Naive thymus-derived CD4-positive, alpha-beta T cell (primary cell): ENCODE measurements around the gene CBL. TPM values are rescaled to one million over a fixed set of nuclear protein-coding genes. Genes with fewer than 3 reads are reported as not detected.
"Not testable (repeated sequence)": the region's sequence is repeated elsewhere in the genome, so short reads cannot be mapped to it uniquely, and the experiment has no call there.

Source experiments
- ATAC-seq: fragments of 150-1000 bp; cut with Tn5 transposase; 2 replicates; pipeline ENCODE4 v1.10.0; 2021; ENCODE audit warnings: mild to moderate bottlenecking, moderate library complexity
- CTCF ChIA-PET: fragments of 350-600 bp; sonication (Branson Sonifier 250); formaldehyde crosslinking; loops from one replicate; lab custom pipeline; 2021; ENCODE audit warnings: antibody characterized with exemption; lab: Charles Lee
- POLR2A ChIA-PET: fragments of 350-600 bp; sonication (Branson Sonifier 250); formaldehyde crosslinking; loops from one replicate; lab custom pipeline; 2021; ENCODE audit warnings: antibody characterized with exemption, inconsistent platforms; lab: Charles Lee
- DNase-seq, 9 donors: peaks; one replicate each; pipeline versions ENCODE4 v3.0.0 to v3.0.0-alpha.2; 2020 to 2022; ENCODE audit warnings: mixed read lengths in 1 of 9
- H3K27ac ChIP-seq: one replicate; pipeline ENCODE4 v1.7.0; 2013; ENCODE audit warnings: mild to moderate bottlenecking, low read depth, low read length, moderate library complexity
- H3K27me3 ChIP-seq, 2 donors: one replicate each; pipeline ENCODE4 v1.7.0; 2013; ENCODE audit warnings: low read length in 2 of 2, mild to moderate bottlenecking in 2 of 2, moderate library complexity in 2 of 2; ENCODE audit not compliant: control insufficient read depth in 2 of 2, insufficient read depth in 2 of 2
- H3K36me3 ChIP-seq, 3 experiments: 1 replicate in 2 of 3; 2 replicates in 1 of 3; pipeline ENCODE4 v1.7.0; 2013; ENCODE audit warnings: low read length in 3 of 3, mild to moderate bottlenecking in 3 of 3, moderate library complexity in 1 of 3; ENCODE audit not compliant: insufficient read depth in 3 of 3, control insufficient read depth in 2 of 3
- H3K4me1 ChIP-seq, 2 donors: one replicate each; pipeline ENCODE4 v1.7.0; 2013; ENCODE audit warnings: low read length in 2 of 2, mild to moderate bottlenecking in 2 of 2, moderate library complexity in 1 of 2; ENCODE audit not compliant: control insufficient read depth in 2 of 2, insufficient read depth in 2 of 2
- H3K4me3 ChIP-seq: 2 replicates; pipeline ENCODE4 v1.7.0; 2013; ENCODE audit warnings: mild to moderate bottlenecking, low read length
- H3K9me3 ChIP-seq, 3 experiments: 1 replicate in 2 of 3; 2 replicates in 1 of 3; pipeline ENCODE4 v1.7.0; 2013; ENCODE audit warnings: low read length in 3 of 3; ENCODE audit not compliant: control insufficient read depth in 2 of 3
- H3K27ac Mint-ChIP-seq, 9 donors: one replicate each; pipeline ENCODE4 v1.8.0; 2020 to 2022; ENCODE audit warnings: mixed read lengths in 9 of 9, mild to moderate bottlenecking in 8 of 9, moderate library complexity in 5 of 9, inconsistent platforms in 2 of 9
- H3K27me3 Mint-ChIP-seq, 5 donors: one replicate each; pipeline ENCODE4 v1.8.0; 2021 to 2022; ENCODE audit warnings: mixed read lengths in 5 of 5, mild to moderate bottlenecking in 1 of 5
- H3K36me3 Mint-ChIP-seq, 5 donors: one replicate each; pipeline ENCODE4 v1.8.0; 2020 to 2022; ENCODE audit warnings: mixed read lengths in 5 of 5, mild to moderate bottlenecking in 3 of 5, inconsistent platforms in 1 of 5
- H3K4me1 Mint-ChIP-seq, 7 donors: one replicate each; pipeline ENCODE4 v1.8.0; 2020 to 2022; ENCODE audit warnings: mixed read lengths in 7 of 7, mild to moderate bottlenecking in 3 of 7, inconsistent platforms in 1 of 7
- H3K4me3 Mint-ChIP-seq, 10 donors: one replicate each; pipeline ENCODE4 v1.8.0; 2020 to 2022; ENCODE audit warnings: mild to moderate bottlenecking in 10 of 10, mixed read lengths in 10 of 10, moderate library complexity in 6 of 10, inconsistent platforms in 2 of 10
- H3K9me3 Mint-ChIP-seq, 11 donors: one replicate each; pipeline ENCODE4 v1.8.0; 2020 to 2022; ENCODE audit warnings: mixed read lengths in 11 of 11, mild to moderate bottlenecking in 4 of 11, inconsistent platforms in 1 of 11, moderate library complexity in 1 of 11
- intact Hi-C, 2 donors: fragments of 100-400 bp; cut with micrococcal nuclease; formaldehyde crosslinking; loops; one replicate each; pipeline ENCODE4 v1.15.1; 2023
- polyA plus RNA-seq, 2 donors: library from polyadenylated mRNA; unstranded; fragments of 300-500 nt; fragmentation: Illumina TruSeq; gene quantifications; one replicate each; pipeline ENCODE4 v1.2.3, GENCODE V29; 2021
- total RNA-seq, 6 experiments: library from RNA in 5 of 6; stranded (reverse) in 5 of 6; gene quantifications; 1 replicate in 5 of 6; 2 replicates in 1 of 6; pipeline ENCODE4 v1.2.3 and lab custom pipeline; 2021 to 2026

CBL gene
- total and polyA plus RNA-seq, 7 experiments from 2014 or later: 17.5 to 51.8 (median 39.8) TPM

DNA sequence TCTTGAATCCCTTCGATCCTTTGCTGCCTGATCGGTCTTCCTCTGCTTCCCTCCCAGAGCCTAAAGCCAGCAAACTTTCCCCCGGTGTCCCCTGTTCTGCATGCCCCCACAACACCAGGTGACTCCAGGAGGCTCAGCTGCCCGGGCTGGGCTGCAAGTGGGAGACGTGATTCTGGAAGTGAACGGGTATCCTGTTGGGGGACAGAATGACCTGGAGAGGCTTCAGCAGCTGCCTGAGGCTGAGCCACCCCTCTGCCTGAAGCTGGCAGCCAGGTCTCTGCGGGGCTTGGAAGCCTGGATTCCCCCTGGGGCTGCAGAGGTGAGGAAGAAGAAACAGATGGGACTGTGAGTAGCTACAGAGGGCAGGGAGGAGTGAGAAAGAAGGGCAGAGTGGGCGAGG lies 17.3 kb upstream of the CBL start:
- Mint-ChIP-seq H3K9me3 (peaks cover 0 to 1% (median 0%) of the 10 kb centered on the region in 11 donors), H3K36me3 (peaks cover 0 to 1% (median under 1%) of the 10 kb centered on the region in 5 donors), H3K4me3 (no peak overlapping the region), H3K27ac (no peak overlapping the region), H3K27me3 (no peaks in the 10 kb centered on the region), H3K4me1 (no peaks in the 10 kb centered on the region)
- ATAC-seq (no peak), DNase-seq (no peak)
- H3K36me3 ChIP-seq: no peaks in the 10 kb centered on the region
- ChIA-PET POLR2A (no interaction called here), CTCF (no interaction called here)
- H3K27ac ChIP-seq: no peak overlapping the region
- no peaks in the 10 kb centered on the region for H3K27me3 ChIP-seq
- no peaks in the 10 kb centered on the region for H3K4me1 ChIP-seq
- no peak overlapping the region for H3K4me3 ChIP-seq
- intact Hi-C loops: no loop called here
- H3K9me3 ChIP-seq: no peaks in the 10 kb centered on the region

DNA sequence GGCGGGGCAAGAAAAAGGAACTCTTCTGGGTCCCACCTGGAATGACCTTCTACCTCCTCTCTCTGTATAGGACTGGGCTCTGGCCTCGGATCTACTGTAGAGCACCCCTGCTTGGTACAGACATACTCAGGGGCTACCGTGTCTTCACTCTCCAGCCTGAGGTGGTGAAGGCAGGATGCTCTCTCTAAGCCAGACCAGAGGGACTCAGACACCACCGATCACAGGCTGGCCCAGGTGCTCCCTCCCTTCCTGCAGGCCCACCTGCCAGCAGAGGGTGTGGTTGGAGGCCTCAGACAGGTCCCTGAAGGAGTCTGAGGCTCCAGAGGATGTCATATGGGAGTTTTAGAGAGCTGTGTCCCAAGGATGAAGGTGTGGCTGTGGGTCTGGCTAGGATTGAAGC lies 16.7 kb upstream of the CBL start:
- no peak for DNase-seq
- H3K27me3 ChIP-seq: no peaks in the 10 kb centered on the region
- no peaks in the 10 kb centered on the region for H3K36me3 ChIP-seq
- intact Hi-C loops: no loop called here
- Mint-ChIP-seq H3K36me3 (no peaks in the 10 kb centered on the region), H3K4me3 (no peak overlapping the region), H3K27me3 (no peaks in the 10 kb centered on the region), H3K4me1 (no peaks in the 10 kb centered on the region), H3K27ac (no peak overlapping the region), H3K9me3 (peaks cover 0 to 1% (median 0%) of the 10 kb centered on the region in 11 donors)
- no peak overlapping the region for H3K27ac ChIP-seq
- no peaks in the 10 kb centered on the region for H3K9me3 ChIP-seq
- POLR2A ChIA-PET: no interaction called here
- no peak overlapping the region for H3K4me3 ChIP-seq
- no peaks in the 10 kb centered on the region for H3K4me1 ChIP-seq
- ATAC-seq: no peak
- CTCF ChIA-PET: interaction anchor here (0.6 to 1.0 kb wide), 3 partner anchors 31 to 82 kb away, joined by 3 read pairs; partner anchors contain the start of gene HINFP

DNA sequence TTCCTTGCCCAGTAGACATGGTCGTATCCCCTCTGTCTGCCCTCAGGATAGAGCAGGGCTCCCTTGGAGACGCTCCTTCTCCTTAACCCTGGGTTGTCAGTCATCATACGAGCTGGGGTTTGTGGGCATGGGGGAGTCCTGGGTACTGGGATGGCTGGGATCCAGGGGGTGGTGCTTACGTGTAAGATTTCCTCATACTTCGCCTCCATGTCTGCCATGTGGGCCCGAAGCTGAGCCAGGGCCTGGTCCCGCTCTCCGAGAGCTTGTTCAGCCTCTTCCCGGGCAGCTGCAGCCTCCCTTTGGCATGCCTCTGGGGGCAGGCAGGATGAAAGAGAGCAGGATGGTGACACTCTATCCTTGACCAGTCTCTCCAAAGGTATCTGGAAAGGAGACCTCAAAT lies 15.6 kb upstream of the CBL start:
- no peak overlapping the region for H3K4me3 ChIP-seq
- intact Hi-C loops: no loop called here
- H3K27ac Mint-ChIP-seq: no peak overlapping the region
- no peaks in the 10 kb centered on the region for H3K36me3 ChIP-seq
- no peaks in the 10 kb centered on the region for H3K4me1 Mint-ChIP-seq
- H3K36me3 Mint-ChIP-seq: no peaks in the 10 kb centered on the region
- peaks cover 0 to 1% (median 0%) of the 10 kb centered on the region in 11 donors for H3K9me3 Mint-ChIP-seq
- CTCF ChIA-PET: interaction anchor here (1.0 kb wide), 1 partner anchor 69 kb away, joined by 3 read pairs; the partner anchor contains the start of gene HINFP
- ATAC-seq (no peak), DNase-seq (no peak)
- H3K27me3 ChIP-seq: no peaks in the 10 kb centered on the region
- no peaks in the 10 kb centered on the region for H3K9me3 ChIP-seq
- POLR2A ChIA-PET: interaction anchor here (0.7 kb wide), 2 partner anchors 18 to 107 kb away, joined by 3 read pairs; no protein-coding TSS in a partner anchor
- peaks cover 0 to 2% (median 0%) of the 10 kb centered on the region in 5 donors for H3K27me3 Mint-ChIP-seq
- no peak overlapping the region for H3K4me3 Mint-ChIP-seq
- H3K27ac ChIP-seq: no peak overlapping the region
- H3K4me1 ChIP-seq: no peaks in the 10 kb centered on the region

DNA sequence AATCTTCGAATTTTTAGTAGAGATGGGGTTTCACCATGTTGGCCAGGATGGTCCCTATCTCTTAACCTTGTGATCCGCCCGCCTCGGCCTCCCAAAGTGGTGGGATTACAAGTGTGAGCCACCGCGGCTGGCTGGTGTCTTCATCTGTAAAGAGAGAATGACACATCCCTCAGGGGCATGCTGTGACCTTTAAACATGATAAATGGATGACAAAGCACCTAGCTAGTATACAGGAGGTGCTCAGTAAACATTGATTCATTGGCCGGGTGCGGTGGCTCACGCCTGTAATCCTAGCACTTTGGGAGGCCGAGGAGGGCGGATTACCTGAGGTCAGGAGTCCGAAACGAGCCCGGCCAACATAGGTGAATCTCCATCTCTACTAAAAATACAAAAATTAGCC lies 14.9 kb upstream of the CBL start:
- ATAC-seq: not testable (repeated sequence)

DNA sequence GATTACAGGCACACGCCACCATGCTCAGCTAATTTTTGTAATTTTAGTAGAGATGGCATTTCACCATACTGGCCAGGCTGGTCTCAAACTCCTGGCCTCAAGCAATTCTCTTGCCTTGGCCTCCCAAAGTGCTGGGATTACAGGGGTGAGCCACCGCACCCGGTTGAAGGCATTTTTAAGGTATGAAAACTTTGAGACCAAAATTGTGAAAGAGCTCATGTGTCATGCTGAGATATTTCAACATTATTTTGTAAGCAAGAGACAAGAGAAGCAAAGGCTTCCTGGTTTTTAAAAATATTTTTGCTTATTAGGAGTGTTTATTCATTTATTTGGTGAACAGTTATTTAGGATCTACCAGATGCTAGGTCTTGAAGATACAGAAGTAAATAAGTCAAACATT lies 14.0 kb upstream of the CBL start:
- no peaks in the 10 kb centered on the region for H3K27me3 ChIP-seq
- H3K4me3 ChIP-seq: no peak overlapping the region
- no peaks in the 10 kb centered on the region for H3K36me3 ChIP-seq
- Mint-ChIP-seq H3K27ac (no peak overlapping the region), H3K4me1 (peaks cover 0 to 8% (median 5%) of the 10 kb centered on the region in 7 donors), H3K4me3 (no peak overlapping the region), H3K9me3 (no peaks in the 10 kb centered on the region), H3K36me3 (no peaks in the 10 kb centered on the region), H3K27me3 (peaks cover 0 to 2% (median 0%) of the 10 kb centered on the region in 5 donors)
- ChIA-PET POLR2A (interaction anchor here (0.7 to 1.1 kb wide), 2 partner anchors 12 to 258 kb away, joined by 3 to 7 read pairs; no protein-coding TSS in a partner anchor), CTCF (no interaction called here)
- intact Hi-C loops: no loop called here
- DNase-seq (no peak), ATAC-seq (no peak)
- H3K4me1 ChIP-seq: no peaks in the 10 kb centered on the region
- no peak overlapping the region for H3K27ac ChIP-seq
- no peaks in the 10 kb centered on the region for H3K9me3 ChIP-seq

More for the DNA sequence above, 14.9 kb upstream of the CBL start:
- intact Hi-C loops, H3K27ac ChIP-seq, H3K9me3 Mint-ChIP-seq, H3K4me1 Mint-ChIP-seq, H3K27me3 Mint-ChIP-seq, H3K36me3 Mint-ChIP-seq, DNase-seq, H3K27ac Mint-ChIP-seq, H3K4me3 ChIP-seq, H3K27me3 ChIP-seq, H3K4me1 ChIP-seq, H3K4me3 Mint-ChIP-seq, H3K9me3 ChIP-seq, H3K36me3 ChIP-seq: not testable (repeated sequence)
- POLR2A ChIA-PET: interaction anchor here (0.7 to 1.1 kb wide), 2 partner anchors 13 to 19 kb away, joined by 3 read pairs; no protein-coding TSS in a partner anchor
- CTCF ChIA-PET: interaction anchor here (0.6 kb wide), 1 partner anchor 50 kb away, joined by 4 read pairs; no protein-coding TSS in a partner anchor

DNA sequence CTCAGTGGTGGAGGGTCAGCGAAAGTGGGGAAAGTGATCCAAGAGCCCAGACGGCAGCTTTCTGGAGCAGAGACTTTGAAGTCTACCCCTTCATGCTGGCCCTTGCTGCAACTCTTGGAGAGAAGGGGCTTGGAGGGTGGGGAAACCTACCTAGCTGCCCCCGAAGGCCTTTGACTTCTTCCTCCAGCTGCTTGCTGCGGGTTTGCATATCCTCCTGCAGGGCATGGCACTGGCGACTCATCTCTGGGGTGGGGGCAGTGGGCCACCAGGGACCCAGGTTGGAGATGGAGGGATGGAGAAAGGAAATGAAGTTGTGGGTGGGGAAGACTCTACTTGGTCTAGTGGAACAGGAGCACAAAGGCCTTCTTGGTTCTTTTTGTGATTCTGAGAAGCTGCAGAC lies 13.1 kb upstream of the CBL start:
- no peaks in the 10 kb centered on the region for H3K36me3 Mint-ChIP-seq
- Histone ChIP-seq H3K36me3 (no peaks in the 10 kb centered on the region), H3K4me1 (no peaks in the 10 kb centered on the region), H3K9me3 (no peaks in the 10 kb centered on the region), H3K4me3 (no peak overlapping the region), H3K27ac (no peak overlapping the region), H3K27me3 (no peaks in the 10 kb centered on the region)
- no peak overlapping the region for H3K4me3 Mint-ChIP-seq
- peaks cover 0 to 10% (median 5%) of the 10 kb centered on the region in 7 donors for H3K4me1 Mint-ChIP-seq
- POLR2A ChIA-PET: interaction anchor here (0.9 to 1.4 kb wide), 2 partner anchors 13 to 145 kb away, joined by 3 read pairs; partner anchors contain the start of gene CBL
- H3K27me3 Mint-ChIP-seq: peaks cover 0 to 2% (median 0%) of the 10 kb centered on the region in 5 donors
- DNase-seq: no peak
- intact Hi-C loops: no loop called here
- no peak for ATAC-seq
- CTCF ChIA-PET: no interaction called here
- H3K9me3 Mint-ChIP-seq: no peaks in the 10 kb centered on the region
- no peak overlapping the region for H3K27ac Mint-ChIP-seq

DNA sequence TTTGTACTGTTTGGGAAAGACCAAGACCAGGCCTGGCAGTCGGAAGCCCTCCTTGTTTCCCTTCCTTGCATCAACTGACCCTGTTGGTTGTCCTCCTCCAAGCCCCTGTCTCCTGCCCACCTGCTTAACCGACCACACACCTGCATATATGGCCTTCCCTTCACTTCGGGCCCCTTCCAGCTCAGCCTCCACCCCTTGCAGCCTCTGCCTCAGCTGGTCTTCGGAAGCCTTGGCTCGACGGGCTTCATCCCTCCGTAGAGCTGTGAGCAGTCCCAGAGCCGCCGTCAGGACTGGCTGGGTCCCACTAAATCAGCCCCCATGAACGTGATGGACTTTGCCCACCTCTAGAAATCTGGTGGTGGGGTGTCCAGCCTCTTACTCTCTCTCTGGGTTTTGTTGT lies 12.5 kb upstream of the CBL start:
- no peaks in the 10 kb centered on the region for H3K9me3 ChIP-seq
- Mint-ChIP-seq H3K27me3 (peaks cover 0 to 2% (median 0%) of the 10 kb centered on the region in 5 donors), H3K27ac (no peak overlapping the region), H3K9me3 (no peaks in the 10 kb centered on the region), H3K4me3 (no peak overlapping the region), H3K4me1 (peaks cover 0 to 10% (median 5%) of the 10 kb centered on the region in 7 donors), H3K36me3 (no peaks in the 10 kb centered on the region)
- intact Hi-C loops: no loop called here
- ATAC-seq: no peak
- POLR2A ChIA-PET: interaction anchor here (1.4 kb wide), 1 partner anchor 144 kb away, joined by 3 read pairs; no protein-coding TSS in a partner anchor
- no peak overlapping the region for H3K27ac ChIP-seq
- CTCF ChIA-PET: no interaction called here
- H3K4me1 ChIP-seq: no peaks in the 10 kb centered on the region
- no peak overlapping the region for H3K4me3 ChIP-seq
- DNase-seq: no peak
- no peaks in the 10 kb centered on the region for H3K36me3 ChIP-seq
- H3K27me3 ChIP-seq: no peaks in the 10 kb centered on the region
